Endothelial cell of umbilical vein (primary cell): Measurements from ENCODE around the gene ALG2. TPM values are rescaled to one million over a fixed set of nuclear protein-coding genes. Genes with fewer than 3 reads are reported as not detected.

Experiments
- BruUV-seq: library from RNA; stranded (reverse); fragments of 400-500 nt; replicated peaks from 2 replicates; lab custom pipeline; 2021; lab: Mats Ljungman, UMichigan
- CTCF ChIA-PET: fragments of 300-600, 350-600 bp; sonication (Branson Sonifier 250); formaldehyde crosslinking; loops from one replicate; lab custom pipeline; 2021; ENCODE audit warnings: antibody characterized with exemption, inconsistent platforms; lab: Charles Lee
- POLR2A ChIA-PET: fragments of 300-600, 350-600 bp; sonication (Branson Sonifier 250); formaldehyde crosslinking; loops from one replicate; lab custom pipeline; 2021; ENCODE audit warnings: antibody characterized with exemption, inconsistent platforms; lab: Charles Lee
- DNase-seq: peaks from one replicate; pipeline ENCODE4 v3.0.0-alpha.2; 2011; ENCODE audit warnings: low read depth, low spot score
- FAIRE-seq: peaks from 2 replicates; lab custom pipeline; 2011; peaks lifted over from hg19 to GRCh38; lab: Jason Lieb, UNC
- H2AFZ ChIP-seq: 2 replicates; pipeline ENCODE4 v1.6.0; 2012; ENCODE audit warnings: low read depth, low read length, control low read depth, inconsistent platforms
- H3K27ac ChIP-seq: 2 replicates; pipeline ENCODE4 v1.5.1; 2011; ENCODE audit warnings: low read depth, mild to moderate bottlenecking, control low read depth, low read length, moderate library complexity; ENCODE audit not compliant: insufficient read depth
- H3K27me3 ChIP-seq, 2 experiments: 2 replicates each; pipeline versions ENCODE4 v1.6.0 to v1.6.1; 2011; ENCODE audit warnings: low read length in 2 of 2, mixed read lengths in 1 of 2; ENCODE audit not compliant: control insufficient read depth in 2 of 2, insufficient read depth in 2 of 2
- H3K36me3 ChIP-seq, 2 experiments: 2 replicates in 1 of 2; 3 replicates in 1 of 2; pipeline ENCODE4 v1.5.1; 2011; ENCODE audit warnings: low read length in 2 of 2, mild to moderate bottlenecking in 1 of 2, moderate library complexity in 1 of 2; ENCODE audit not compliant: control insufficient read depth in 2 of 2, insufficient read depth in 2 of 2; ENCODE audit errors: extremely low read depth in 1 of 2
- H3K4me1 ChIP-seq: 3 replicates; pipeline ENCODE4 v1.5.1; 2011; ENCODE audit warnings: mild to moderate bottlenecking, low read length; ENCODE audit not compliant: control insufficient read depth, insufficient read depth; ENCODE audit errors: extremely low read depth
- H3K4me2 ChIP-seq: 2 replicates; pipeline ENCODE4 v1.6.1; 2011; ENCODE audit warnings: low read length, control low read depth, mixed read lengths; ENCODE audit not compliant: insufficient read depth
- H3K4me3 ChIP-seq, 3 experiments: fragments of 200-600 bp in 1 of 3; sonication (generic), shearing (Covaris generic) in 1 of 3; replicated peaks in 1 of 3; 2 replicates each; pipeline ENCODE4 v1.5.1; 2011 to 2016; ENCODE audit warnings: control low read depth in 3 of 3, low read length in 3 of 3, mild to moderate bottlenecking in 2 of 3, inconsistent platforms in 1 of 3, low read depth in 1 of 3, moderate library complexity in 1 of 3; ENCODE audit not compliant: insufficient read depth in 1 of 3
- H3K79me2 ChIP-seq: 2 replicates; pipeline ENCODE4 v1.6.0; 2012; ENCODE audit warnings: low read length, inconsistent platforms; ENCODE audit not compliant: control insufficient read depth, insufficient read depth
- H3K9ac ChIP-seq: replicated peaks from 2 replicates; pipeline ENCODE3; 2011; ENCODE audit warnings: low read length, control low read depth; ENCODE audit not compliant: insufficient read depth; ENCODE audit errors: extremely low read depth
- H3K9me1 ChIP-seq: replicated peaks from 3 replicates; pipeline ENCODE4 v1.6.0; 2011; ENCODE audit warnings: mild to moderate bottlenecking, low read length; ENCODE audit not compliant: control insufficient read depth, insufficient read depth; ENCODE audit errors: extremely low read depth
- H3K9me3 ChIP-seq: replicated peaks from 2 replicates; pipeline ENCODE4 v1.5.1; 2012; ENCODE audit warnings: low read length, inconsistent platforms; ENCODE audit not compliant: control insufficient read depth, insufficient read depth
- H4K20me1 ChIP-seq: replicated peaks from 2 replicates; pipeline ENCODE3; 2011; ENCODE audit warnings: mild to moderate bottlenecking, low read length; ENCODE audit not compliant: control insufficient read depth, insufficient read depth; ENCODE audit errors: extremely low read depth
- CTCF ChIP-seq, 2 donors: IDR thresholded peaks; 1 replicate in 1 of 2; 2 replicates in 1 of 2; pipeline ENCODE4 v1.5.1; 2011; ENCODE audit warnings: low read length in 2 of 2, mild to moderate bottlenecking in 2 of 2, moderate library complexity in 2 of 2, control low read depth in 1 of 2, inconsistent platforms in 1 of 2, low read depth in 1 of 2; ENCODE audit not compliant: insufficient read depth in 1 of 2; ENCODE audit errors: extremely low read depth in 1 of 2
- EZH2 ChIP-seq: IDR thresholded peaks from 2 replicates; pipeline ENCODE4 v1.6.1; 2012; ENCODE audit warnings: borderline replicate concordance, low read depth, mild to moderate bottlenecking, moderate library complexity, low read length, inconsistent platforms; ENCODE audit not compliant: severe bottlenecking
- FOS ChIP-seq: IDR thresholded peaks from 2 replicates; pipeline ENCODE4 v1.6.1; 2011; ENCODE audit warnings: mild to moderate bottlenecking, low read length, moderate library complexity, borderline replicate concordance; ENCODE audit not compliant: insufficient read depth
- GATA2 ChIP-seq: IDR thresholded peaks from 2 replicates; pipeline ENCODE4 v1.7.0; 2011; ENCODE audit warnings: low read depth, mild to moderate bottlenecking, moderate library complexity, mixed read lengths, low read length; ENCODE audit not compliant: insufficient read length, insufficient read depth
- JUN ChIP-seq: IDR thresholded peaks from 2 replicates; pipeline ENCODE4 v1.6.1; 2011; ENCODE audit warnings: borderline replicate concordance, low read depth; ENCODE audit not compliant: insufficient read length, insufficient read depth
- MAX ChIP-seq: IDR thresholded peaks from 2 replicates; pipeline ENCODE4 v1.6.1; 2011; ENCODE audit not compliant: insufficient read depth, insufficient read length
- MYC ChIP-seq: IDR thresholded peaks from one replicate; pipeline ENCODE4 v1.6.1; 2011; ENCODE audit warnings: mild to moderate bottlenecking, low read depth, low read length
- POLR2A ChIP-seq: IDR thresholded peaks from 2 replicates; pipeline ENCODE4 v1.6.1; 2012; ENCODE audit warnings: low read depth, mild to moderate bottlenecking, control low read depth, low read length
- POLR2AphosphoS5 ChIP-seq: IDR thresholded peaks from 2 replicates; pipeline ENCODE4 v1.6.1; 2012; ENCODE audit warnings: low read depth, mild to moderate bottlenecking, control low read depth, low read length, moderate library complexity; ENCODE audit not compliant: insufficient read depth
- dilution Hi-C: fragments of 300-500 bp; cut with MboI; formaldehyde crosslinking; loops from one replicate; pipeline ENCODE4 v1.15.0; 2019; ENCODE audit warnings: low sequenced_read_pairs; ENCODE audit not compliant: extremely low pct_ligation_motif_present
- intact Hi-C: fragments of 100-400 bp; cut with micrococcal nuclease; formaldehyde crosslinking; loops from one replicate; pipeline ENCODE4 v1.10.0; 2022
- polyA plus RNA-seq, 4 experiments: library from polyadenylated mRNA; depleted of rRNA in 3 of 4; stranded (reverse) in 3 of 4; unstranded in 1 of 4; fragments of >200 nt; gene quantifications; 2 replicates each; pipeline versions ENCODE4 v1.2.1 to v1.2.3, GENCODE V29; 2011 to 2012; ENCODE audit warnings: missing spikeins in 1 of 4
- total RNA-seq: library from RNA; stranded (reverse); gene quantifications from 2 replicates; pipeline ENCODE4 v1.2.3, GENCODE V29; 2021

ALG2 gene
- total and polyA plus RNA-seq, 2 donors (not counting 3 experiments of a cell fraction or from before 2014, with no cell fraction given), result 32.4 to 40.7 TPM

GRCh38 chr9:99210572-99210971 is 11.2 kb downstream of the ALG2 start:
- no peak for TF ChIP-seq FOS
- TF ChIP-seq MAX, result no peak
- TF ChIP-seq EZH2, result no peak
- no peak for TF ChIP-seq POLR2AphosphoS5
- no peak for TF ChIP-seq POLR2A
- TF ChIP-seq CTCF (IDR thresholded peaks at IDR 0.05; ENCODE audit: extremely low read depth in 1 of 2, insufficient read depth in 1 of 2, low read depth in 1 of 2, low read length in 2 of 2), result no peak
- TF ChIP-seq MYC, result no peak
- no peak for TF ChIP-seq JUN
- no peak for TF ChIP-seq GATA2
- Histone ChIP-seq H3K4me1 (no peaks in the 10 kb centered on the region), H3K4me3 (no peak overlapping the region), H3K79me2 (no peaks in the 10 kb centered on the region), H3K36me3 (no peaks in the 10 kb centered on the region), H2AFZ (no peak overlapping the region), H3K9ac (no peak overlapping the region), H3K27ac (no peak overlapping the region), H3K4me2 (no peak overlapping the region), H3K27me3 (peaks cover 0 to 5% of the 10 kb centered on the region in 2 experiments), H3K9me1 (no peaks in the 10 kb centered on the region), H4K20me1 (no peaks in the 10 kb centered on the region), H3K9me3 (no peaks in the 10 kb centered on the region)
- CTCF ChIA-PET, result interaction anchor here (0.8 to 1.7 kb wide), 4 partner anchors 13 to 768 kb away, joined by 3 to 5 read pairs (median 4); no protein-coding TSS in a partner anchor
- POLR2A ChIA-PET, result no interaction called here
- FAIRE-seq (no peak), DNase-seq (no peak)
- no TSS peak for BruUV-seq
- intact Hi-C loops, result no loop called here
- dilution Hi-C loops, result no loop called here
